Nasal cavity respiratory epithelium epithelial cell of viscerocranial mucosa (primary cell): ENCODE measurements around the gene CD55. TPM values are rescaled to one million over a fixed set of nuclear protein-coding genes. Genes with fewer than 3 reads are reported as not detected.

Experiments used
- total RNA-seq: library from RNA; depleted of rRNA; stranded (reverse); fragments of >200 nt; gene quantifications from 2 replicates; pipeline ENCODE4 v1.2.3, GENCODE V29; 2014

CD55 gene
- total RNA-seq, result 70.8 and 146 TPM in 2 replicates

GRCh38 chr1:207321079-207321789 is at the start of gene CD55:
TSS of gene CD55 (plus strand) at chr1:207321678. CDS start at chr1:207321766, 88 bp downstream.

Other genes with a start within 250 kb of the CD55 start
- gene C4BPB, start 232.8 kb upstream of the CD55 start, total RNA-seq, result not detected in 2 replicates
- gene C4BPA, start 217.4 kb upstream of the CD55 start, total RNA-seq, result not detected in 2 replicates
- gene CR2, start 132.7 kb downstream of the CD55 start, total RNA-seq, result not detected in 2 replicates
- not detected in 2 replicates for gene CR1, start 174.5 kb downstream of the CD55 start, total RNA-seq